Epithelial cell of prostate (primary cell): Measurements from ENCODE around the gene FUS.
"Not testable (repeated sequence)": the region's sequence is repeated elsewhere in the genome, so short reads cannot be mapped to it uniquely, and the experiment has no call there.

ENCODE experiments used
- DNase-seq: peaks from one replicate; pipeline ENCODE4 v3.0.0-alpha.2; 2011; ENCODE audit warnings: low read depth, low spot score
- H3K27ac ChIP-seq: fragments of 450-650 bp; 2 replicates; pipeline ENCODE4 v1.5.1; 2017; ENCODE audit warnings: mild to moderate bottlenecking

Gene FUS

GRCh38 chr16:31179747-31180459 lies at the start of gene FUS:
FUS (plus strand) TSS chr16:31180139; CDS start chr16:31180215, 76 bp downstream.
- peak within 1 kb of the TSS; percentile 81 for H3K27ac ChIP-seq
- DNase-seq = peak; percentile 51

DNA sequence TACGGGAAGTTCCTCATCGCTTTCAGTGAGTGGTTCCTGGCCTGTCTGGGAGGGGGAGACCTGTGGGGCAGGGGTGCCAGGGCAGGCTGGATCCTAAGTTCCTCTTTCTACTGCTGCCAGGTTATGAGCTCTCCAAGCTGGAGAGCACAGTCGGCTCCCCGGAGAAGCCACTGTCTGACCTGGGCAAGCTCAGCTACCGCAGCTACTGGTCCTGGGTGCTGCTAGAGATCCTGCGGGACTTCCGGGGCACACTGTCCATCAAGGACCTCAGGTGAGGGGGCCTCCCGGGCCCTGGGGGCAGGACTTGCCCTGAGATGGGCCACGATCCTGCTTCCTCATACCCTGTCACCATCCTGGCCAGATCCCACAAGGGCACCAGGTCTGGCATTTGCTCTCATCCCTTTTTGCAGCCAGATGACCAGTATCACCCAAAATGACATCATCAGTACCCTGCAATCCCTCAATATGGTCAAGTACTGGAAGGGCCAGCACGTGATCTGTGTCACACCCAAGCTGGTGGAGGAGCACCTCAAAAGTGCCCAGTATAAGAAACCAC lies 49.5 kb upstream of the FUS start:
- no peak for DNase-seq
- peak overlapping the region; percentile 96 for H3K27ac ChIP-seq

GRCh38 chr16:31130899-31131298 lies 49.0 kb upstream of the FUS start:
- DNase-seq = no peak
- peak overlapping the region; percentile 96 for H3K27ac ChIP-seq

DNA sequence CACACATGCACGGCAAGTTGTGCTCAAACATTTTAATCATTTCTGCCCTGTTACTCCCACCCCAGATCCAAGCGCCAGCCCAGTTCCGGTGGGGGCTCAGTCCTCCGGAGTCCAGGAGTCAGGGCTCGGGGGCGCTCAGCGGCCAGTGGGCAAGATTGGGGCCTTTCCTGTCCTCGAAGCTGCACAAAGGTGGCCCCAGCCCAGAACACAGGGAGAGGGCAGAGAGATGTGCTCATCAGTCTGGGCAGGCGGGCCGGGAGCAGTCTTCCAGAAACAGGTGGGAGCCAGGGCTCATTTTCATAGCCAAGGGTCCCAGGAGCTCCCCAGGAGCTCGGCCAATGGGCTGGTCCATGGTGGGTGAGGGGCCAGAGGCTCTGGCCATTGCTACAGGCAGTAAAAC lies 48.5 kb upstream of the FUS start:
- DNase-seq = no peak
- H3K27ac ChIP-seq = peak overlapping the region; percentile 96

DNA sequence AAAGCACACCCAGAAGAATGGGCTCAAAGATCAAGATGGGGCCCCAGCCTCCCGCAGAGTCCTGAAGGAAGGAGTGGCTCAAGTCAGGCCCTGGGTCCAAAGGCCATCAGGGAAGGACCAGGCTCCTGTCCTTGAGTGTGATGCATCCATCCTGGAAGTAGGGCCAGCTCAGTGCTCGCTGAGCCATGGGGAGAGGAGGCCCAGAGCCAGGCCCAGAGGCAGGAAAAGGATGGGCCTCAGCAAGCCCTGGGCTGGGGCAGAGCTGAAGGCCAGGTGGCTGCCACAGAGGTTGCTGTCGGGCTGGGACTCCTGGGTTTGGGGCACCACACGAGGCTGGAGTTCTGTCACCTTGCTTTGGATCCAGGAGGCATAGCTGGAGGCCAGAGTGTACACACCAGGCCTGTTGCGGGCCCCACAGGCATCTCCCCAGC lies 48.1 kb upstream of the FUS start:
- no peak for DNase-seq
- peak overlapping the region; percentile 96 for H3K27ac ChIP-seq

- H3K27ac ChIP-seq = peak overlapping the region; percentile 96
- no peak for DNase-seq
Observed at GRCh38 chr16:31132303-31132979, 47.5 kb upstream of the FUS start.

- no peak for DNase-seq
- peak overlapping the region; percentile 96 for H3K27ac ChIP-seq
Observed at GRCh38 chr16:31133046-31133501, 46.9 kb upstream of the FUS start.

GRCh38 chr16:31134091-31134571 lies 45.8 kb upstream of the FUS start:
- H3K27ac ChIP-seq = peak overlapping the region; percentile 96

GRCh38 chr16:31134625-31135534 lies 45.1 kb upstream of the FUS start:
- H3K27ac ChIP-seq = peak overlapping the region; percentile 96
- DNase-seq = no peak

More at GRCh38 chr16:31134091-31134571, 45.8 kb upstream of the FUS start:
- no peak for DNase-seq

GRCh38 chr16:31135535-31136286 lies 44.2 kb upstream of the FUS start, which contains the start of gene PRSS8:
PRSS8 (minus strand) TSS chr16:31135727; CDS start chr16:31135498, 229 bp downstream.
- DNase-seq = no peak
- peak within 1 kb of the TSS; percentile 96 for H3K27ac ChIP-seq

DNA sequence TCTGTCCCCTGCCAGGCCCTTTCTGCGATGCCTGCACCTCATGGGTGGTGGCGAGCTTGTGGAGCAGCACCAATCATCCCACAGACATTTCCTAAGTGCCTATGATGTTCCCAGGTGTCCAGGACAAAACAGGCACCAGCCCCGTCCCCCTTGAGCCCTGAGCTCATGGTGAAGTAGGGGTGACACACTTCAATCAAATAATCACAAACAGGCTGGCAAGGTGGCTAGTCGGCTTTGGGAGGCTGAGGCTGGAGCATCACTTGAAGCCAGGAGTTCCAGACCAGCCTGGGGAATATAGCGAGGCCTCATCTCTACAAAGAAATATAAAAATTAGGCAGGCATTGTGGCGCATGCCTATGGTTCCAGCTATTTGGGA lies 43.7 kb upstream of the FUS start:
- H3K27ac ChIP-seq = no peak overlapping the region
- DNase-seq = no peak

DNA sequence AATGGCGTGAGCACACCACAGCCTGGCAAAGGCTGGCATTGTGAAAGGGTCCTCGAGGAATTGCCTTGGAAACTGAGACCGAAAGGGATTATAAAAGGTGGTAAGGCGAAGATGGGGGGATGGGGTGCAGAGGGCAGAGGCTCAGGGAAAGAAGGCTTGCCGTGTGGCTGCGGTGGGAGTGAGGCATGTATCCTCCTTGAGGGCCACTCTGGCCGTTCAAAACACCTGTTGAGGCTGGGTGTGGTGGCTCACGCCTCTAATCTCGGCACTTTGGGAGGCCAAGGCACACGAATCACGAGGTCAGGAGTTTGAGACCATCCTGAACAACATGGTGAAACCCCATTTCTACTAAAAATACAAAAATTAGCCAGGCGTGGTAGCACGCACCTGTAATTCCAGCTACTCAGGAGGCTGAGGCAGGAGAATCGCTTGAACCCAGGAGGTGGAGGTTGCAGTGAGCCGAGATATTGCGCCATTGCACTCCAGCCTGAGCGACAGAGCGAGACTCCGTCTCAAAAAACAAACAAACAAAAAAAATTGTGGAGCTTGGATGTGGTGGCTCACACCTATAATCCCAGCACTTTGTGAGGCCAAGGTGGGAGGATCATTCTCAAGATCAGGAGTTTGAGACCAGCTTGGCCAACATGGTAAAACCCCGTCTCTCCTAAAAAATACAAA lies 43.0 kb upstream of the FUS start:
- H3K27ac ChIP-seq, DNase-seq: not testable (repeated sequence)

DNA sequence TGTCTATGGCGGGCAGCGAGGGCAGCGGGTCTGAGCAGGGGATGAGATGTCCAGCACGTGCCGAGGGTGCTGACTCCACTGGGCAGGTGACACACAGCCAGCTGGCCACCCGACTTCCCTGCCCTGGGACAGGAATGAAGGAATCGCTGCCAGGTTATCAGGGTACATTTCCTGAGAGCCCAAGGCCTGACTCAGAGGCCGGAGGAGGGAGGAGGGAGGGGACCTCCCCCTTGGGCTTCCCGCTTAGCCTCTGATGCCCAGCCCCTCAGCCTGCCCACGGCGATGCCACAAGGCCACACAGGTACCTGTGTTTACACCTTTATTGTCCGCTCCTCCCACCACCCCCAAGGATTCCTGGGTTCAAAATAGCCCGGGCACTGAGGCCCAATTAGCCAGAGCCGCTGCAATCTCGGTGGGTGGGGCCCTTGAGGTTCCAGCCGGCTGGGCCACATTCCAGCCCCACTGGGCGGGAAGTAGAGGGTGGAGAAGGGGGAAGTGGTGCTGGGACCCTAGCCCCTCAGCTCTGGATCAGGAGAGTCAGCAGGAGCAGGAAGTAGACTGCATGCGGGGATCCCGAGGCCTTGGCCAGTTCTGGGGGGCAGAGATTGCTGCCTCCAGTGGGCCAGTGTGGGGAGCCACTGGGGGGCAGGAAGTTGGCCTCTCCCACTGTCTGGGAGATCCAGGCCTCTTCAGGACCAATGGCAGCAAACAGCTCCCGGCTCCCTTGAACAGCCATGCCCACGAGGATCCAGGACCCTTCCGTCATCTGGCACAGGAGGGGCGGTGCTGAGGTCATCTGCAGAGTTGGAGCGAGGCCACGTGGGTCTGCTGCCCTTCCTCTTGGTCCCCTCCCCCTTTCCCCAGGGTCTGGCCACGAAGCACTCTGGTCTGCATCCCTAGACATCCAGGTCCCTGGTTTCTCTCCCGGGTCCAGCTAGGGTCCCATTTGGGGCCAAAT lies 41.0 kb upstream of the FUS start:
- DNase-seq = peak; percentile 68
- peak overlapping the region; percentile 86 for H3K27ac ChIP-seq

DNA sequence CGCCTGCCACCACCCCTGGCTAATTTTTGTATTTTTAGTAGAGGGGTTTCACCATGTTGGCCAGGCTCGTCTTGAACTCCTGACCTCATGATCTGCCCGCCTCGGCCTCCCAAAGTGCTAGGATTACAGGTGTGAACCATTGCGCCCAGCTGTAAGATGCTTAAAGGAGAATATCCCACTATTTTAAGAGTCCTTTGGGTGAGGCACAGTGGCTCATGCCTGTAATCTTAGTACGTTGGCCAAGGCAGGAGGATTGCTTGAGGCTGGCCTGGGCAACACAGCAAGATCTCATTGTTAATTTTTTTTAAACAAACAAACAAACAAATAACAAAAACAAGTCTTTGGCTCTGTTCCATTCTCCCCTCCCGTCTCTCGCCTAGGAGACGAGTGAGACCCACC lies 38.9 kb upstream of the FUS start:
- DNase-seq = not testable (repeated sequence)
- peak overlapping the region; percentile 86 for H3K27ac ChIP-seq

DNA sequence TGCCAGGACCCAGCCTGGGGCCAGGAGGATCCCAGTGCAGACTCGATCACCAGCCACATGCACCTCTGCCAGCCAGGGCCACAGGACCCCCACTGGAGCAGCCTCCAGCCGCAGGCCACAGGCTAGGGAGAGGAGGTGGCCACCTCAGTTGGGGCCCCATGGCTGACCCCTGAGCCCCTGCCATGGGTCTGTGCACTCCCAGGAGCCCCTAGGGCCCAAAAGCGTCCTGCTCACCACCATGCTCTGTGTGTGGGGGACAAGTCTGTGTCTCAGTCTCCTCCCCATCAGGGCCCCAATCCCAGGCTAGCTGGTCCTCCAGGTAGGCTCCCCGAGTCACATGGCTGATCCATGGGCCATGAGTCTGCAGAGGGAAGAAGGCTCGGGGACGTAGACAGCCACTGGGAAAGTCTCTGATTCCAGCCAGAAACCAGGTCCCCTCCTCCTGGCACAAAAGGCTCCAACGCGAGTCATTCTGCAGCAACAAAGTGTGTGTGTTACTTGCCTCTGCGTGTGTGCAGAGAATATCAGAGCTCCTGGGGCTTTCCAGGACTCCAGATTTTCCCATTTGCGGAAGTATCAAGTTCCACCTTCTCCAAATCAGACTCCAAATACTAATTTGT lies 38.3 kb upstream of the FUS start:
- peak overlapping the region; percentile 86 for H3K27ac ChIP-seq
- no peak for DNase-seq

DNA sequence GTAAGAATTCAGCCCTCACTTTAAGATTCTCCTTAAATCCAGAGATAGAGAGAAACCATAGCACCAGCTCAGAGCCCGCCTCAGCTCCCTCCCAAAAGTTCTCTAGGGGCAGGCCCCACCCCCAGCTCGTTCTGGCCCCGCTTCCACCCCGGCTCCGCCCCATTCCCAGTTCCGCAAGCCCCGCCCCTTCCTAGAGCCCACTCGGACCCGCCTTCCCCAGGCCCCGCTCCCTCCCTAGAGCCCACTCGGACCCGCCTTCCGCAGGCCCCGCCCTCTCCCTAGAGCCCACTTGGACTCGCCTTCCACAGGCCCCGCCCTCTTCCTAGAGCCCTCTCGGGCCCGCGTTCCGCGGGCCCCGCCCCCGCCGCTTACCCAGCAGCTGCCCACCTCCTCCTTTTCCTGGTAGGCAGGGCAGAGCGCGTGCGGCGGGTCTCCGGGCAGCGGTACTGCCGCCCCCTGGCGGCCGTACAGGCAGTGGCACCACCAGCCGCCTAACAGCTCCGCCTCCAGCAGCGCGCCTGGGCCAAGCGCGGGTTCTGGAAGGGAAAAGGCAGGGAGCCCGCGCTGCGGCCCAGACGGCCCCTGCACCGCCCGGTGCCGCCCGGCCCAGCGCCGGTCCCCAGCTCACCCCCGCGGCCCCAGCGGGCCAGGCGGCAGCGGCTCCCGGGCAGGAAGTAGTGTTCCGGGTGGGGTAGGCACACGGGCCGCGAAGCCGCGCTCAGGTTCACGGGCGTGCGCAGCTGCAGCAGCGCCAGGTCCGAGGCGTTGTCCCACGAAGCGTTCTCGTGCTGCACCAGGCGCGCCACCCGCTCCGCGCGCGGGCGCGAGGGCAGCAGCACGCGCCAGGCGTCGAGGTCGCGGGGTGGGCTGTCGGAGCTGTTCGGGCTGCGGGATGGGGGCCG lies 37.6 kb upstream of the FUS start:
- H3K27ac ChIP-seq = peak overlapping the region; percentile 86
- peak; percentile 81 for DNase-seq
